ENCODE data around the gene FN3K. TPM values are rescaled to one million over a fixed set of nuclear protein-coding genes. Genes with fewer than 3 reads are reported as not detected.

Gene FN3K
- total RNA-seq, 1 experiment from 2014 or later = 28.3 TPM

- no peak overlapping the region for H3K23ac ChIP-seq (ENCODE audit: insufficient read length, low read depth, low read length)
- peaks cover 11 to 42% (median 40%) of the 10 kb centered on the region in 3 experiments; a peak in 6 of 7 replicates for H3K36me3 Mint-ChIP-seq (ENCODE audit: insufficient read depth in 1 of 3, low read depth in 3 of 3)
- H3K23me2 ChIP-seq (ENCODE audit: insufficient read length, low read depth, low read length, poor library complexity, severe bottlenecking) = peaks cover 10% of the 10 kb centered on the region
- no peak overlapping the region for H3K56ac ChIP-seq (ENCODE audit: insufficient read length, low read depth, low read length)
- H3K27me3 Mint-ChIP-seq (ENCODE audit: low read depth) = peaks cover 5% of the 10 kb centered on the region; the same call in 1 of the 2 replicates
- no peak overlapping the region for H2BK120ac ChIP-seq (ENCODE audit: low read depth, low read length, poor library complexity, severe bottlenecking)
- no peak overlapping the region for H3K4ac ChIP-seq (ENCODE audit: low read depth, low read length)
- peaks cover 11% of the 10 kb centered on the region in 2 experiments for H3K4me1 Mint-ChIP-seq
- DNase-seq = no peak
- no peaks in the 10 kb centered on the region for H3K9me3 Mint-ChIP-seq
- H3K4me2 ChIP-seq (ENCODE audit: insufficient read depth, insufficient read length, low read length) = no peak overlapping the region
- no peaks in the 10 kb centered on the region for H3K79me1 ChIP-seq (ENCODE audit: insufficient read depth, low read depth, low read length, poor library complexity, severe bottlenecking)
- no peak overlapping the region for H2AK5ac ChIP-seq (ENCODE audit: insufficient read length, low read length)
- H3K9me3 ChIP-seq (ENCODE audit: control insufficient read depth, low read depth, low read length) = no peaks in the 10 kb centered on the region
- no peaks in the 10 kb centered on the region; the same call in none of the 2 replicates for H3K27me3 ChIP-seq (ENCODE audit: insufficient read depth, low read length)
- no peak overlapping the region for H3K27ac Mint-ChIP-seq
- H4K91ac ChIP-seq (ENCODE audit: insufficient read length, low read depth, low read length) = no peak overlapping the region
- no peaks in the 10 kb centered on the region for H3K4me1 ChIP-seq (ENCODE audit: insufficient read depth, low read length)
- no CpG with 5 or more reads among the region's 19 CpGs for WGBS (ENCODE audit: extremely low coverage, insufficient read length, low lambda C conversion rate)
- H4K20me1 ChIP-seq (ENCODE audit: control insufficient read depth, insufficient read depth, insufficient read length) = peaks cover 2% of the 10 kb centered on the region
- H2AFZ ChIP-seq (ENCODE audit: low read length) = no peak overlapping the region
- H3K27ac ChIP-seq (ENCODE audit: insufficient read length, low read depth, low read length) = no peak overlapping the region
- no peak overlapping the region for H2BK20ac ChIP-seq (ENCODE audit: low read depth, low read length, poor library complexity, severe bottlenecking)
- no peak overlapping the region for H3K9ac ChIP-seq (ENCODE audit: extremely low read depth, insufficient read length, low read length)
- H3K18ac ChIP-seq (ENCODE audit: insufficient read length, low read depth, low read length) = no peak overlapping the region
- no peak overlapping the region for H3T11ph ChIP-seq (ENCODE audit: low read length)
- no peak for TF ChIP-seq CTCF (conservative IDR thresholded peaks at IDR 0.05)
- H2BK12ac ChIP-seq (ENCODE audit: insufficient read length, low read depth, low read length) = no peak overlapping the region
- H2BK15ac ChIP-seq (ENCODE audit: low read depth, low read length) = no peak overlapping the region
- no peak overlapping the region for H4K5ac ChIP-seq (ENCODE audit: insufficient read length, low read depth, low read length)
- no peak overlapping the region for H4K8ac ChIP-seq (replicated peaks; ENCODE audit: insufficient read length, low read depth, low read length)
- 0 out of 2 replicates have a peak, but pooled peaks cover 2% of the 10 kb centered on the region for H3K79me2 ChIP-seq (ENCODE audit: insufficient read depth, low read length)
- no peak overlapping the region for H2BK5ac ChIP-seq (ENCODE audit: insufficient read length, low read length)
- no peak overlapping the region for H3K4me3 Mint-ChIP-seq
- H3K14ac ChIP-seq (ENCODE audit: insufficient read depth, low read length) = no peak overlapping the region
These were observed 15.2 kb upstream of the FN3K start for GRCh38 chr17:82720204-82720603.

Data from H9 (cell line).